Measurements from ENCODE around the gene PITPNM2. TPM values are rescaled to one million over a fixed set of nuclear protein-coding genes. Genes with fewer than 3 reads are reported as not detected.

PITPNM2 gene
- total and polyA plus RNA-seq, 9 of the 15 experiments (the other 6 are each of a cell fraction or from before 2014, with no cell fraction given) = 0.03 to 10.8 (median 2.9) TPM

DNA sequence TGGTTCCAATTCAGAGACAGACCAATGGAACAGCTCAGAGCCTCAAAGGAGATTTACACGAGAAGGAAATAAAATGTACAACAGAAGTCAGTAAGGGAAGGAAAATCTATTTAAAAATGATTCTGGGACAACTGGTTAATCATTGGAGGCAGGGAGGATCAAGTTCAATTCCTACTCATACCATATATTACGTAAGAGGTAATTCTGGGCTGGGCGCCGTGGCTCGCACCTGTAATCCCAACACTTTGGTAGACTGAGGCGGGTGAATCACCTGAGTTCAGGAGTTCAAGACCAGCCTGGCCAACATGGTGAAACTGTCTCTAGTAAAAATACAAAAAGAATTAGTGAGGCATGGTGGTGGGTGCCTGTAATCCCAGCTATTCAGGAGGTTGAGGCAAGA, 36.7 kb upstream of the PITPNM2 start:
- POLR2A ChIA-PET = interaction anchor here (0.7 to 2.2 kb wide), 2 partner anchors 14 to 45 kb away, joined by 3 to 11 read pairs; partner anchors contain the start of genes MPHOSPH9 and MTRFR
- FAIRE-seq (no peak), ATAC-seq (no peak), DNase-seq (ENCODE audit: extremely low read depth in 1 of 4, low spot score in 3 of 4) (no peak)
- H3K27me3 ChIP-seq (ENCODE audit: control insufficient read depth in 2 of 2, insufficient read depth in 2 of 2, low read length in 2 of 2) = no peaks in the 10 kb centered on the region
- intact Hi-C loops (cut with micrococcal nuclease) = no loop called here
- H3K9ac ChIP-seq (ENCODE audit: insufficient read depth in 1 of 2, low read depth in 2 of 2, low read length in 2 of 2) = no peak overlapping the region
- H3K4me1 ChIP-seq (replicated peaks in 1 of 2; ENCODE audit: control insufficient read depth in 2 of 2, insufficient read depth in 2 of 2, low read length in 2 of 2) = no peaks in the 10 kb centered on the region
- no peak overlapping the region for H3K27ac ChIP-seq (ENCODE audit: extremely low read depth, low read depth, low read length)
- H3K36me3 ChIP-seq (ENCODE audit: control insufficient read depth, insufficient read depth, low read length) = peaks cover 72% of the 10 kb centered on the region; the same call in 2 of the 3 replicates
- H3K4me3 ChIP-seq = no peak overlapping the region
- H3K79me2 ChIP-seq (ENCODE audit: control insufficient read depth, insufficient read depth, low read length) = no peaks in the 10 kb centered on the region
- no peaks in the 10 kb centered on the region for H4K20me1 ChIP-seq (replicated peaks; ENCODE audit: control insufficient read depth, insufficient read depth, low read length)
- no peak overlapping the region for H3K4me2 ChIP-seq (ENCODE audit: insufficient read depth, low read length)
- no peak overlapping the region for H2AFZ ChIP-seq (ENCODE audit: low read depth, low read length)
- no peaks in the 10 kb centered on the region for H3K9me3 ChIP-seq (replicated peaks; ENCODE audit: control insufficient read depth, insufficient read depth, low read depth, low read length)
- no peaks in the 10 kb centered on the region for H3K9me1 ChIP-seq (ENCODE audit: control insufficient read depth, insufficient read depth, low read length)
- in situ Hi-C loops (cut with MboI) = no loop called here
- CTCF ChIA-PET (ENCODE audit: low intra/inter-chr PET ratio) = no interaction called here
- TF ChIP-seq NEUROD1 (IDR thresholded peaks at IDR 0.05; ENCODE audit: borderline replicate concordance, low read depth, low read length, partially characterized antibody) = no peak
- TF ChIP-seq CEBPB (tag; IDR thresholded peaks at IDR 0.05) = peak; percentile 22; the same call in 1 of the 2 replicates
- 95% methylated on average over 6 of the region's 6 CpGs for WGBS (ENCODE audit: insufficient coverage, low coverage, missing lambda C conversion rate)
- no TSS peak for BruUV-seq (replicated peaks)

DNA sequence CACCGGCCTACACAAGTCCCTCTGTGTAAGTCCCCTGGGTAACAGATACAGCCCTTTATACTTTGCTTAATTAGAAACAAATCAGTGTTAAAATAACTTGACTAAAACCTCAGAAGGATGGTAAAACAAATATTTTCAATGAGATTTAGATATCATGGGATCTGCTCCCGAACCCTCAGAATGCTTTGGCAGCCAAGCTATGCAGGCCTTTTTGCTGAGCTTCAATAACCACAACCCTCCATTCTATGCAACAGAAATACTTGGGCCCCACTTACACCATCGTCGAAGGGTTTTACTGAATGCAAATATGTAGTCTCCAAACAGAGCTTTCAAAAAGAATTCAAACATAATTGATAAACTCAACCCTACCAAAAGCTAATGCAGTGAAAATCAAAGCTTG, 29.3 kb upstream of the PITPNM2 start:
- ChIA-PET POLR2A (interaction anchor here (1.1 kb wide), 1 partner anchor 11 kb away, joined by 3 read pairs; no protein-coding TSS in a partner anchor), CTCF (ENCODE audit: low intra/inter-chr PET ratio) (no interaction called here)
- no peak for FAIRE-seq
- Histone ChIP-seq H3K9me3 (replicated peaks; ENCODE audit: control insufficient read depth, insufficient read depth, low read depth, low read length) (no peaks in the 10 kb centered on the region), H3K27me3 (ENCODE audit: control insufficient read depth in 2 of 2, insufficient read depth in 2 of 2, low read length in 2 of 2) (no peaks in the 10 kb centered on the region), H3K9ac (ENCODE audit: insufficient read depth in 1 of 2, low read depth in 2 of 2, low read length in 2 of 2) (no peak overlapping the region), H3K4me1 (replicated peaks in 1 of 2; ENCODE audit: control insufficient read depth in 2 of 2, insufficient read depth in 2 of 2, low read length in 2 of 2) (no peaks in the 10 kb centered on the region), H3K4me2 (ENCODE audit: insufficient read depth, low read length) (no peak overlapping the region), H3K9me1 (ENCODE audit: control insufficient read depth, insufficient read depth, low read length) (no peaks in the 10 kb centered on the region), H2AFZ (ENCODE audit: low read depth, low read length) (no peak overlapping the region), H3K27ac (ENCODE audit: extremely low read depth, low read depth, low read length) (no peak overlapping the region), H4K20me1 (replicated peaks; ENCODE audit: control insufficient read depth, insufficient read depth, low read length) (no peaks in the 10 kb centered on the region), H3K4me3 (no peak overlapping the region), H3K79me2 (ENCODE audit: control insufficient read depth, insufficient read depth, low read length) (no peaks in the 10 kb centered on the region), H3K36me3 (ENCODE audit: control insufficient read depth, insufficient read depth, low read length) (peaks cover 73% of the 10 kb centered on the region)
- in situ Hi-C loops (cut with MboI) = no loop called here
- no peak for ATAC-seq
- DNase-seq (ENCODE audit: extremely low read depth in 1 of 4, low spot score in 3 of 4) = no peak
- no TSS peak for BruUV-seq (replicated peaks)
- 94% methylated on average over 4 of the region's 4 CpGs for WGBS (ENCODE audit: insufficient coverage, low coverage, missing lambda C conversion rate)
- intact Hi-C loops (cut with micrococcal nuclease) = no loop called here
- no peak for TF ChIP-seq DMBX1 (CRISPR knock-in tag; IDR thresholded peaks at IDR 0.05; ENCODE audit: borderline replicate concordance)
- TF ChIP-seq ZNF764 (CRISPR knock-in tag; IDR thresholded peaks at IDR 0.05; ENCODE audit: low read depth) = no peak
- TF ChIP-seq ZNF197 (CRISPR knock-in tag; IDR thresholded peaks at IDR 0.05; ENCODE audit: low read depth) = no peak
- no peak for TF ChIP-seq FOXA1 (IDR thresholded peaks at IDR 0.05; ENCODE audit: borderline replicate concordance)
- TF ChIP-seq, protein P1, sequence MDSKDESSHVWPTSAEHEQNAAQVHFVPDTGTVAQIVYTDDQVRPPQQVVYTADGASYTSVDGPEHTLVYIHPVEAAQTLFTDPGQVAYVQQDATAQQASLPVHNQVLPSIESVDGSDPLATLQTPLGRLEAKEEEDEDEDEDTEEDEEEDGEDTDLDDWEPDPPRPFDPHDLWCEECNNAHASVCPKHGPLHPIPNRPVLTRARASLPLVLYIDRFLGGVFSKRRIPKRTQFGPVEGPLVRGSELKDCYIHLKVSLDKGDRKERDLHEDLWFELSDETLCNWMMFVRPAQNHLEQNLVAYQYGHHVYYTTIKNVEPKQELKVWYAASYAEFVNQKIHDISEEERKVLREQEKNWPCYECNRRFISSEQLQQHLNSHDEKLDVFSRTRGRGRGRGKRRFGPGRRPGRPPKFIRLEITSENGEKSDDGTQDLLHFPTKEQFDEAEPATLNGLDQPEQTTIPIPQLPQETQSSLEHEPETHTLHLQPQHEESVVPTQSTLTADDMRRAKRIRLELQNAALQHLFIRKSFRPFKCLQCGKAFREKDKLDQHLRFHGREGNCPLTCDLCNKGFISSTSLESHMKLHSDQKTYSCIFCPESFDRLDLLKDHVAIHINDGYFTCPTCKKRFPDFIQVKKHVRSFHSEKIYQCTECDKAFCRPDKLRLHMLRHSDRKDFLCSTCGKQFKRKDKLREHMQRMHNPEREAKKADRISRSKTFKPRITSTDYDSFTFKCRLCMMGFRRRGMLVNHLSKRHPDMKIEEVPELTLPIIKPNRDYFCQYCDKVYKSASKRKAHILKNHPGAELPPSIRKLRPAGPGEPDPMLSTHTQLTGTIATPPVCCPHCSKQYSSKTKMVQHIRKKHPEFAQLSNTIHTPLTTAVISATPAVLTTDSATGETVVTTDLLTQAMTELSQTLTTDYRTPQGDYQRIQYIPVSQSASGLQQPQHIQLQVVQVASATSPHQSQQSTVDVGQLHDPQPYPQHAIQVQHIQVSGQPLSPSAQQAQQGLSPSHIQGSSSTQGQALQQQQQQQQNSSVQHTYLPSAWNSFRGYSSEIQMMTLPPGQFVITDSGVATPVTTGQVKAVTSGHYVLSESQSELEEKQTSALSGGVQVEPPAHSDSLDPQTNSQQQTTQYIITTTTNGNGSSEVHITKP (IDR thresholded peaks at IDR 0.05; ENCODE audit: partially characterized antibody) = no peak
- TF ChIP-seq DACH1 (IDR thresholded peaks at IDR 0.05; ENCODE audit: partially characterized antibody) = no peak
- TF ChIP-seq CBX5 (IDR thresholded peaks at IDR 0.05; ENCODE audit: borderline replicate concordance, low read depth) = no peak
- TF ChIP-seq NFIX (CRISPR knock-in tag; IDR thresholded peaks at IDR 0.05; ENCODE audit: low read depth) = no peak
- TF ChIP-seq IRF2 (CRISPR knock-in tag; IDR thresholded peaks at IDR 0.05) = no peak

Measured in K562 (cell line).